Posterior vena cava (tissue), 2 donors: Measurements from ENCODE around the gene CCND1. TPM values are rescaled to one million over a fixed set of nuclear protein-coding genes. Genes with fewer than 3 reads are reported as not detected.

Experiments
- DNase-seq: peaks from one replicate; pipeline ENCODE4 v3.0.0-alpha.2; 2020; ENCODE audit warnings: low spot score
- intact Hi-C, 2 donors: fragments of 100-400 bp; cut with DNase I; formaldehyde crosslinking; loops; one replicate each; pipeline versions ENCODE4 v1.14.1 to v1.14.2; 2022 to 2023
- total RNA-seq, 2 donors: library from RNA; stranded (reverse); fragmentation: NEBNext Ultra II Directional; extraction: Animal tissue kit (Norgen Biotek cat#: 25700); gene quantifications; one replicate each; pipeline ENCODE4 v1.2.1, GENCODE V29; 2021
- donor health status: DM: yes; HTN: yes; CAD: no.
- donor health status: DM: yes; HTN: yes; CAD: no.

CCND1 gene
- total RNA-seq, 2 donors from 2014 or later, result 65.8 to 100 TPM

GRCh38 chr11:69658626-69659450 is 17.9 kb downstream of the CCND1 start:
- intact Hi-C loops, result loop anchor here in 1 of 2 donors (5.0 kb wide), 1 partner anchor 1517 kb away; no protein-coding TSS in a partner anchor
- peak; percentile 28 for DNase-seq

DNA sequence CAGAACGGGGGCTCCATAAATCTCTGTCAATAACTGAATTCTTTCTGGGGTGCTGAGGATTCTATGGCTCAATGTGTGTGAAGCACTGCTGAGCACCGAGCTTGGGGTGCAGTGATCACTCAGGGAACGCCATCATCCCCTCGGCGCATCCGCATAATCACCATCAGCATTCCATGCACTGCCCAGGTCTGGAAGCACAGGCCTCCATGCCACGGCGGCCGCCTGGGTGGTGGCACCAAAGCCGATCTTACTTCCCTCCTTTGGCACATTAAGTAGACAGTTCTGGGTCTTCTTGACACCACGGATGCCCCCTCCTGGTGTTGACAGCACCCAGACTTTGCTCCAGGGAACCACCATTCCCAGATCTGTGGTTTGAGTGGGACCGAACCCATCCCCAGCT is 18.6 kb downstream of the CCND1 start:
- DNase-seq, result peak; percentile 66
- intact Hi-C loops, result loop anchor here in 1 of 2 donors (5.0 kb wide), 1 partner anchor 1517 kb away; no protein-coding TSS in a partner anchor

DNA sequence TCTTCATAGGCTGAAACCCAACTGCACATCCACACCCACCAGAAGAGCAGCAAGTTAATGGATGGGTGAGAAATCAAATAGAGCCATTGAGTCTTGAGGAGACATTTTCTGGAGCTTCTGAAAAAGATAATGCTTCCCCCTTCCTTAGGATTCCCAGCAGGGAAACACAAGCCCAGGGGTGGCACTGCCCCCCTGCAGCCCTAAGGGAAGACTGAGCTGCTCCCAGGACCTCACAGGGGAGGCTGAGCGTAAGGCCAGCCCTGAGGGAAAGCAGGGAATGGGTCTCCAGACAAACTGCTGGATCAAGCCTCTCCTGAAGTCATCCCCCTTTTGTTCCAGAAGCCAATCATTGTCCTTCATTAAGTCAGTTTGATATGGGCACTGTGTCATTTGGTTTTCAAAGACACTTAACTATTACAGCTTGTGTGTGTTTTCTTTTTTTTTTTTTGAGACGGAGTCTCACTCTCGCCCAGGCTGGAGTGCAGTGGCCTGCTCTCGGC is 19.1 kb downstream of the CCND1 start:
- peak; percentile 45 for DNase-seq
- intact Hi-C loops, result no loop called here

DNA sequence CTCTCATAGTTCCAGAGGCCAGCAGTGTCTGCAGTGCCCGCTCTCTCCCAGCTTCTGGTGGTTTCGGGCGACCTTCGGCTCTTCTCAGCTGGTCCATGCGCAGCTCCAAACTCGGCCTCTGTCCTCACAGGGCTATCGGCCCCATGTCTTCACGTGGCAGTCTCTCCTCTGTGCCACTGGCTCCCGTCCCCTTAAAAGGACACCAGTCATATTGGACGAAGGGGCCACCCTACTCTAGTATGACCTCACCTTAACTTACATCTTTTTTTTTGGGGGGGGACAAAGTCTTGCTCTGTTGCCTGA is 20.4 kb downstream of the CCND1 start:
- DNase-seq, result peak; percentile 66

GRCh38 chr11:69662021-69662698 is 21.2 kb downstream of the CCND1 start:
- intact Hi-C loops, result no loop called here
- peak; percentile 87 for DNase-seq

More for the DNA sequence above, 20.4 kb downstream of the CCND1 start:
- intact Hi-C loops, result no loop called here

- DNase-seq, result peak; percentile 76
These were observed 21.9 kb downstream of the CCND1 start for GRCh38 chr11:69662806-69663205.

DNA sequence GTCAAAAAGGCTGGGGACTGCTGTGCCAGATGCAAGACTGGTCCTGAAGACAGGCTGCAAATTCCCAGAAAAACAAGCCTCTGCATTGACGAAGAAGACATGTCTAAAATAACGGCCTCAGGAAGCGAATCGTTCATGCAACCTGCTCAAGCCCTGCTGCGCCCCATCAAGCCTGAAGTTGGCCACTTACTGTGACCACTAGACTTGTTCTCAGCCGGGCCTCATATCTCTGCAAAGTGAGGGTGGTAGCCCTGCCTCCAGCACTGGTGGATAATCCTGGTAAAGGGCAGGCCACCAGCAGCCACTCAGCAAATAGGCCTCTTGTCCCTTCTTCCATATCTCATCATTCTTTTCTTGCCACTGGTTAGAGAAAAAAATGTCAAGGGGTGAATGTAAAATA is 22.4 kb downstream of the CCND1 start:
- peak; percentile 73 for DNase-seq
- intact Hi-C loops, result no loop called here

More at GRCh38 chr11:69662806-69663205, 21.9 kb downstream of the CCND1 start:
- intact Hi-C loops, result no loop called here

DNA sequence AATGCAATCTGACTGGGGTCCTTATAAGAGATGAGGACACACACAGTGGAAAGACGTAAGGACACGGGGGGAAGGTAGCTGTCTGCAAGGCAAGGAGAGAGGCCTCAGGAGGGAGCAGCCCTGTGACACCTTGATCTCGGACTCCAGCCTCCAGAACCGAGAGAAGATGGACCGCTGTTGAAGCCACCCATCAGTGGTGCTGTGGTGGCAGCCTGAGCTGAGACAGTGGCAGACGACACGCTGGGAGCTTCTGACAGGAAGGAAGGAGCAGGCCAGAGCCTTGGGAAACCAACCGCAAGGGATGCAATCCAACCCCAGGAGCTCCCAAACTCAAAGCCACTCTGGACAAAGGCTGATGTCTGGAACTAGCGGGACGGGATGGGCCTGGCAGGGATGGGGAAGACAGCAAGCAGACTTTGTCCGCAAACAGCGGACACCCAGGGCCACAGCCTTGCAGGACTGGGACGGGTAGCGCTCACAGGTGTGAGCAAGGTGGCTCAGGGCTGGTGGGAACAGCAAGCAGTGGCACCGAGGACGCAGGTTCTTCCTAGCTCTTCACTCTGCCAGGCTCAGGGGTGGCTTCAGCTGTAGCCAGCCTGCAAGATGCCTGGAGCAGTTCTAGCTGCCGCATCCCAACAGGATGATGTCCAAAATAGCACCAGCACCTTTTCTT is 23.3 kb downstream of the CCND1 start:
- intact Hi-C loops, result no loop called here
- DNase-seq, result peak; percentile 48

GRCh38 chr11:69664901-69665300 is 23.9 kb downstream of the CCND1 start:
- peak; percentile 54 for DNase-seq
- intact Hi-C loops, result no loop called here

DNA sequence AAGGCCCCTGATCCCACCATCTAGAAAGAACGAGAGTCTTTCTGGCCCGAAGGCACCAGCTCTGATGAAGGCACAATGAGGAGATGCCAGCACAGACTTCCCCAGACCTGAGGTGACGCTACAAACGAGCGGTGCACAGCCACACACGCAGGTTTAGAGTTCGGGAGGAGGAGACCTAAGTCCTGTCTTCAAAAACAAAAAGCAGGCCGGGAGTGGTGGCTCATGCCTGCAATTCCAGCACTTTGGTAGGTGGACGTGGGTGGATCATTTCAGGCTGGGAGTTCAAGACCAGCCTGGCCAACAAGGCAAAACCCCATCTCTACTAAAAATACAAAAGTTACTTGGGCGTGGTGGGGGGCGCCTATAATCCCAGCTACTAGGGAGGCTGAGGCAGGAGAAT is 24.7 kb downstream of the CCND1 start:
- intact Hi-C loops, result no loop called here
- peak; percentile 44 for DNase-seq

DNA sequence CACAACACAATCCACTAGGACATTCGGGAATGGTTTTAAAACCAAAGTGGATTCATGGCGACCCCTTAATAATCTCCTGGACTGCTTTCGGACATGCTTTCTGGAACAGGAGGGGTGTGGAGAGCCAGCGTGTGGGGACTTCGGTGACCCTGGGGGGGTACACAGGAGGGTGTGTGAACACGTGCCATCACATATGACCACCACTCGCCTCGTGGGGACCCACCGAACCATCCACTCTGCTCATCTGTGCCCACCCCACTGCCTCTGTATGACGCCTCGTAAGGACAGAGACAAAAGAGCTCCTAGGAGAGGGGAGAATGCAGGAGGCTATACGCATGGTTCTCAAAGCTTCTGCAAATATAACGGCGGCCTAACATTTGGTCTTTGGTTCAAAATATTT is 25.3 kb downstream of the CCND1 start:
- intact Hi-C loops, result no loop called here
- peak; percentile 64 for DNase-seq

DNA sequence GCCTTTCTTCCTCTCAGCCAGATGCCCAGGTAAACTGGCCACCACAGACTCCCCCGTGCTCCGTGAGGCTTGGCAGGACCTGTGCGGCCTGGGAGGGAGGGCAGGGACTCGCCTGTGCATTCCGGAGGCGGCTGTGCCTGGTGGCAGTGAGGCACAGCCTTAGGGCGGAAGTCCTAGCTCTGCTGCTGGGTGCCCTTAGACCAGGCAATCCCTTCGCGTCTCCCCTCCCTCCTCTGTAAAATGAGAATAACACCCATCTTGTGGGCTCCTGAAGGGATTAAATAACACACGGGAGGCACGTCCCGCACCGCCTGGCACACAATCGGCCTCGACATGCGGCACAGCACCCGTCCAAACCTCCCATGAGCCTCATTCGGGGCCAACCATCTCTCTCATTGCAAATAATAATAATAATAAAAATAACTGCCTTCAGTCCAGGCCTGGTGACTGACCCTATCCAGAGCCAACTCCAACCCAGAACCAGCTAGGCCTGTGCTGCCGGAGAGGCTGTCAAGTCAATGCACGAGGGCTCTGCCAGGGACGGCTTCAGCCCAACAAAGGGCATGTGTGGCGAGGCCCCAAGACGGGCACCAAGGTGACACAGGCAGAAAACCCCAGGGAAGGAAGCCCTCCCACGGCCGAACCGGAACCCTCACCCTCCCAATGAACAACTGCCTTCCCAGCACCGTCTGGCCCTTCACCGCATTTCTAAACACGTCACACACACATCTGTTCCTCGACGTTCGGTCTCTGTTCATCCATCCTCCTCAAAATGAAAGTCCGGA is 26.0 kb downstream of the CCND1 start:
- intact Hi-C loops, result no loop called here
- DNase-seq, result peak; percentile 75

DNA sequence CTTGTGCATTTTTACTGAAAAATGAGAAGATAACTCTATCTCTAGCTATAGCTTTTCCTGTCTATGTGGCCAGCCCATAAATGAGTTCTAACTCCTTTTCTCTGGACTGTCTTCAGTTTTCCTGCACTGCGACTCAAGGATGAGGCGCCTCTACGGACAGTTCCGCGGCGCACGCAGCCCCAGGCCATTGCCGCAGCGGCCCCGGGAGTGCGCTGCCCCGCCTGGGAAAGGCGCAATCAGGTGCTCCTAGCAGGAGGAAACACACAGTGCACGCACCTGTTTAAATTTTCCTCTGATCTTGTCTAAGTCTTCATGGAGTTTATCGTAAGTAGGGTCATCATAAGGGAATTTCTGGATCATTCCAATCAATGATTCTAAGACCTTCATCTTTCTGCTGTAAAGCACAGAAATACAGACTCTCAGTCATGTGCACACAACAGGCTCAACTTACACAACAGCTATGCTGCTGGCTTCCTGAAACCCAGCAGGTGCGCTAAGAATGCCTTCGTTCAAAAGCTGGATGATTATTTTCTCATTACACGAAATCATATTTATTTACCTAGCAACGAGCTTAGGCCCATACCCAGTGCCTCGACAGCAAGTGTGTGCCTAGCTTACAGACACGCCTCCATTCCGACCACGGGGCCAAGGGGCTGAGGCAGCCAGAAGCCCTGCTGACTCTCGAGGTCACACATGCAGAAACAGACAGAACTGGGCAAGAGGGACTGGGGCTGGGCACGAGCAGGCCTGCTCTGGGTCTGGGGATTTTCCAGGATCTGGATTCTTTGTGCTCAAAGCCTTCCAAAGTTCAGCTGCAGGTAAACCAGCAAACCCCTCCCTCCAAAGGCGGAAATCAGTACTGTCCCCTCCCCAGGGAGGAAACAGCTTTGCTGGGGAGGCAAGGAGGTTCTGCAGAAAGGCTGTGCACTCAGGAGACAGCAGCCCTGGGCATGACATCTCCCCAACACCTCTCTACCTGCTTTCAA is 27.0 kb downstream of the CCND1 start:
- intact Hi-C loops, result no loop called here
- peak; percentile 75 for DNase-seq

DNA sequence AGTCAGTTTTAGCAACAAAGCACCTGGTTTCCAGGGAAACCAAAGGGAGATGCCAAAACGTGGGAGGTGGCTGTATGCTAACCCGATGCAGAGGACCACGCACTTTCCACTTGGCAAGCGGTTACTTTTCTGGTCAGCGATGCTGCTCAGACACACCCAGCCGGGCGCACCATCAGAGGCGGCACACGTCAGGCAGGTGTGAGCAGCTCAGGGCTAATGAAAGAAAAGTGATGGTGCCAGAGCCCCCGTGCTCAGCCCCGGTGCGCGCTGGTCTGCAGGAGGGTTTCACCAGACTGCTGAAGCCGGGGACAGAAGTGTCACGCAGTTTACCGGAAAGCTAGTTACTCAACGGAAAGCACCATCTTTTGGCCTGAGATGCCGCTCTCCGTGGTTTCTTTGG is 28.5 kb downstream of the CCND1 start:
- DNase-seq, result peak; percentile 63
- intact Hi-C loops, result no loop called here

DNA sequence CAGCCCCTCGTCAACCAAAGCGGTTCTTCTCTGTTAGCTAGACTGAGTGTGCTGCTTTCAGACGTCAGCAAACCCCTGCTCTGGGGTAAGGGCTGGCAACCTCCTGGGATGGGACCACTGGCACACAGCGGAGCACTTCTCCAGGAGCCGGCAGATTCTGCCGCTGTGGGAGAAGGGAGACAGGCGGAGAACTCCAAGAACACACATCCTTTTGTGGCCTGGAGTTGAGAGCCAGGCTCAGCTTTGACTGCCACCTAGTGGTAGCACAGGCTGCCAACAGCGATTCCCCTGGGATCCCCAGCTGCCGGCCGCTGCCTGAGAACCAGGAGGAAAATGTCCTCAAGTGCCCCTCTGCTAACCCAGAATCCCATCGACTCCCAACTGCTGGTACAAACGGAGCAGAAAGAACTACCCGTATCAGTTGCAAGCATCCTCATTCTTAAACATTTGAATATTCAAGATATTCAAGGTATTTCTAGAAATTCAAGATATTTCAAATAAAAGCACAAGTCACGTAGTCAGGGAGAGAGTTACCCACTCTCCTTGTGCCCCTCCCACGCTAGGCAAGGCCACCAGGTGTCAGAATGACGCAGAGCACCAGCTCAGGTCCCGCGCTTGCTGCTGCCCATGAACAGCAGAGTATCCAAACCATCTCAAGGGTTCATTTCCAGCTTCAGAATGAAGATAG is 29.3 kb downstream of the CCND1 start:
- intact Hi-C loops, result no loop called here
- DNase-seq, result peak; percentile 95

DNA sequence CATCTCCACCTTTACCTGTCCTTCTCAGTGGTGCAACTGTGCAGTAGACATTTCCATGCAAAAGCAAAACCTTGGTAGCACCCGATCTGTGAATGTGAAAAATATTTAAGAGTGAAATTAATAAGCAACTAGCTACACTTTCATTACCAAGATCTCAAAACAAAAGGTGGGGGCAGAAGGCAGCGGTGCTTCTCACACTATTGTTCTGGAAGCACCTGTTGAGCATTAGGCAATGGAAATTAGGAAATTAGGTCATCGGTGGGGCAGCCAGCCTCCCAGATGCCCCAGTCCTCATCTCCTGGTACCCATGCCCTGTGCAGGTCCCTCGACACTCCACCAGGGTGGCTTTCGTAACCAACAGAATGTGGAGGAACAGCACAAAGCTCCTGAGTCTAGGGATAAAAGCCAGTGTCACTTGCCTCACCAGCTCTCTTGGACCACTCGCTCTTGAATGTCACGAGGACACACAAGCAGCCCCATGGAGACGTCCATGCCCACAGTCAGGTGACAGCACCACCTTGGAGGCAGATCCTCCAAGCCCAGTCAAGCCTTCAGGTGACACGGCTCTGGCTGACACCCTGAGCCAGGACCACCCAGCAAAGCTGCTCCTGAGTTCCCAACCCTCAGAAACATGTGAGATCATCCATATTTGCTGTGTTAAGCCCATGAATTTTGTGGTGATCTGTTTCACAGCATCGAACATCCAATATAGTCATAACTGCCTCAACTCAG is 30.9 kb downstream of the CCND1 start:
- intact Hi-C loops, result no loop called here
- DNase-seq, result peak; percentile 69
